Suprapubic skin (tissue), 4 donors: ENCODE results near the gene AMN. TPM values are rescaled to one million over a fixed set of nuclear protein-coding genes. Genes with fewer than 3 reads are reported as not detected.
"Not testable (repeated sequence)": the region's sequence is repeated elsewhere in the genome, so short reads cannot be mapped to it uniquely, and the experiment has no call there.

ENCODE experiments used
- DNase-seq, 2 donors: peaks; one replicate each; pipeline ENCODE4 v3.0.0-alpha.2; 2019; ENCODE audit warnings: low spot score in 2 of 2
- H3K27ac ChIP-seq: fragments of 200-600 bp; sonication (generic); one replicate; pipeline ENCODE4 v1.5.1; 2019
- H3K27me3 ChIP-seq: fragments of 200-600 bp; sonication (generic); one replicate; pipeline ENCODE4 v1.5.1; 2019
- H3K36me3 ChIP-seq: fragments of 200-600 bp; sonication (generic); one replicate; pipeline ENCODE4 v1.5.1; 2019
- H3K4me1 ChIP-seq: fragments of 200-600 bp; sonication (generic); one replicate; pipeline ENCODE4 v1.5.1; 2019
- H3K4me3 ChIP-seq: fragments of 200-600 bp; sonication (generic); one replicate; pipeline ENCODE4 v1.5.1; 2019; ENCODE audit warnings: mild to moderate bottlenecking
- H3K9me3 ChIP-seq: fragments of 200-600 bp; sonication (generic); one replicate; pipeline ENCODE4 v1.5.1; 2019
- EP300 ChIP-seq: sonication (generic); formaldehyde crosslinking; IDR thresholded peaks from one replicate; pipeline ENCODE4 v1.6.1; 2017; ENCODE audit warnings: antibody characterized with exemption
- POLR2A ChIP-seq, 2 donors: fragments of 450-650 bp; IDR thresholded peaks; one replicate each; pipeline ENCODE4 v1.6.1; 2017; ENCODE audit warnings: antibody characterized with exemption in 2 of 2, mild to moderate bottlenecking in 2 of 2, moderate library complexity in 2 of 2
- POLR2AphosphoS5 ChIP-seq, 3 donors: sonication (generic); formaldehyde crosslinking; IDR thresholded peaks; one replicate each; pipeline ENCODE4 v1.6.1; 2017; ENCODE audit warnings: antibody characterized with exemption in 3 of 3
- WGBS: methylation state at CpG from one replicate; pipeline ENCODE4 v1.1.5; 2018; 5-methylcytosine and 5-hydroxymethylcytosine counted together
- total RNA-seq, 4 donors: library from RNA; depleted of rRNA; stranded (reverse); fragments of >200 nt; gene quantifications; one replicate each; pipeline ENCODE4 v1.1.0, GENCODE V29; 2016
- TF ChIP-seq, protein P1 (sequence below), 2 donors: fragments of 200-600 bp in 1 of 2; fragments of 450-650 bp in 1 of 2; sonication (generic) in 1 of 2; IDR thresholded peaks; one replicate each; pipeline ENCODE4 v1.5.1; 2016 to 2019; ENCODE audit warnings: antibody characterized with exemption in 2 of 2, mild to moderate bottlenecking in 1 of 2, moderate library complexity in 1 of 2

Gene AMN
- total RNA-seq = 10 to 100 TPM; 10.6 to 11.8 (median 11.1) TPM

DNA sequence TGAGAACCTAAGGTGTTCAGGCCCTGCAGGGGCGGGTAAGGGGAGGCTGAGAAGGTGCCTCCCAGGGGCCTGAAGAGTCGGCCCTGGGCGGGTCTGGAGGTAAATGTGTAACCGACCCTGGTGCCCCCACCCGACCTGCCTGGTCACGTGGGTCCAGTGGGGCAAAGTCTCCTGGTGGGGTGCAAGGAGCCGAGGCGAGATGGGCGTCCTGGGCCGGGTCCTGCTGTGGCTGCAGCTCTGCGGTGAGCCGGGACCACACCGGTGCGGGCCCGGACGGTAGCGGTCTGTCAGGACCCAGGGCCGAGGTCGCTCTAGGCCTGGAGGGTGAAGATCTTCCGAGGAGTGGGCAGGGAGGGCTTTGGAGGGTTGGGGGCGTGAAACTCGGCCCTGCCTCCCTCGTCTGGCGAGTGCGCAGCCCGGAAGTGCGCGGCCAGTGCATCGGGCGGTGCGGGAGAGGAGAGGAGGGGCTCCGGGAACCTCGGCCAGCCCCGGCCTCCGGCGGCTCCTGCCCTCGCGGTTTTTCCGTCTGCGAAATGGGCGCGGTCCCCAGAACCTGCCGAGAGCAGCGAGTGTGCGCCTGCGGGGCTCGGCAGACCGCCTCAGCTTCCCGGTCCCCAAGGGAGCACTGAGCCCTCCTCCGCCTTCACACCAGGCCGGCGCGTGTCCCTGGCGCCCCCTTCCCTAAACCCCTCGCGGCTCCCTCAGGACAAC is at the start of gene AMN:
AMN (plus strand) TSS at position 174 of the 711 bp plus-strand sequence; CDS start at position 200, 26 bp downstream.
- peak within 1 kb of the TSS; percentile 31 for H3K4me3 ChIP-seq
- 32% methylated on average over 10 of the region's 56 CpGs for WGBS
- peaks cover 22% of the 10 kb centered on the region for H3K4me1 ChIP-seq
- H3K9me3 ChIP-seq = no peaks in the 10 kb centered on the region
- no peak for DNase-seq
- H3K27ac ChIP-seq = no peak within 1 kb of the TSS
- H3K36me3 ChIP-seq = no peaks in the 10 kb centered on the region
- H3K27me3 ChIP-seq = peaks cover 40% of the 10 kb centered on the region
- no peak for TF ChIP-seq EP300
- no peak for TF ChIP-seq POLR2AphosphoS5 (IDR thresholded peaks at IDR 0.05)

DNA sequence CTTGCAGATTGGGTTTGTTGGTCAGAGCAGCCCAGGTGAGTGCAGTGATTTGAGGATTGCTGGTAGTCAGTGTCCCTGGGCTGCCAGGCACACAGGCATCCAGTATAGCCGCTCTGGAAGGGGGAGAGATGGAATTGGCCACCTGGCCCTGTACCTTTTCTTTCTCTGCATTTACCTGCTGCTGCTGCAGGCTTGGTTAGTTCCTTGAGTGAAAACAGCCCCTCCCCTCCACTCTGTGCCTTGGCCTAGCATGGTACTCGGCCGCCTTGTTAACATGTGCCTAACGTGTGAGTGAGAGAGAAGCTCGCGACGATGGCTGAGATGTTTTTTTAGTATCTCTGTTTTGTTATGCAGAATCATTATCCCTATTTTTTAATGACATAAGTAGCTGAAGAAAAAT is 49.3 kb upstream of the AMN start:
- H3K27me3 ChIP-seq = no peaks in the 10 kb centered on the region
- DNase-seq = no peak
- no peak overlapping the region for H3K27ac ChIP-seq
- H3K9me3 ChIP-seq = no peaks in the 10 kb centered on the region
- 98% methylated on average over 7 of the region's 7 CpGs for WGBS
- H3K36me3 ChIP-seq = peaks cover 62% of the 10 kb centered on the region
- TF ChIP-seq POLR2A (IDR thresholded peaks at IDR 0.05) (no peak), POLR2AphosphoS5 (IDR thresholded peaks at IDR 0.05) (no peak), EP300 (no peak)
- TF ChIP-seq, protein P1, sequence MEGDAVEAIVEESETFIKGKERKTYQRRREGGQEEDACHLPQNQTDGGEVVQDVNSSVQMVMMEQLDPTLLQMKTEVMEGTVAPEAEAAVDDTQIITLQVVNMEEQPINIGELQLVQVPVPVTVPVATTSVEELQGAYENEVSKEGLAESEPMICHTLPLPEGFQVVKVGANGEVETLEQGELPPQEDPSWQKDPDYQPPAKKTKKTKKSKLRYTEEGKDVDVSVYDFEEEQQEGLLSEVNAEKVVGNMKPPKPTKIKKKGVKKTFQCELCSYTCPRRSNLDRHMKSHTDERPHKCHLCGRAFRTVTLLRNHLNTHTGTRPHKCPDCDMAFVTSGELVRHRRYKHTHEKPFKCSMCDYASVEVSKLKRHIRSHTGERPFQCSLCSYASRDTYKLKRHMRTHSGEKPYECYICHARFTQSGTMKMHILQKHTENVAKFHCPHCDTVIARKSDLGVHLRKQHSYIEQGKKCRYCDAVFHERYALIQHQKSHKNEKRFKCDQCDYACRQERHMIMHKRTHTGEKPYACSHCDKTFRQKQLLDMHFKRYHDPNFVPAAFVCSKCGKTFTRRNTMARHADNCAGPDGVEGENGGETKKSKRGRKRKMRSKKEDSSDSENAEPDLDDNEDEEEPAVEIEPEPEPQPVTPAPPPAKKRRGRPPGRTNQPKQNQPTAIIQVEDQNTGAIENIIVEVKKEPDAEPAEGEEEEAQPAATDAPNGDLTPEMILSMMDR (IDR thresholded peaks at IDR 0.05) = no peak
- H3K4me3 ChIP-seq = no peak overlapping the region
- H3K4me1 ChIP-seq = no peaks in the 10 kb centered on the region

DNA sequence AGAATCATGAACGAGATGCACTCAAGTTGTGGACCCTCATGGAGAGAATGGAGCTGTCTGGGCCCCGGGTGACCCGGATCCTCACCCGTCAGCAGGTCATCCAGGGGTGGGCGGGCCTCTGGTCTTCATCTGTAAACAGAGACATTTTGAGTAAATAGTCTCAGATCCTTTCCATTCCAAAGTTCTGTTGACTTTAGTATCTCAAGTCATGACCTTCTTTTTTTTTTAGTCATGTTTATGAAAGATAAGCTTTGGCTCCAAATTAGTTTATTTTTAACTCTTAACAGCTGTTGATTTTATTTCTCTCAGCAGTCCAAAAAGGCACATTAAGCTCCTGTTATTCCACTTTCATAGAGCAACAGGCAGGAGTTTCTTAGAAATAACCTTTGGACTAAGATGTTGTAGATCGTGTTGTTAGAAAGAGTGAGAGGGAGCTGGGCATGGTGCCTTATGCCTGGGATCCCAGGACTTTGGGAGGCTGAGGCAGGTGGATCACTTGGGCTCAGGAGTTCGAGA is 48.9 kb upstream of the AMN start:
- TF ChIP-seq POLR2AphosphoS5 (IDR thresholded peaks at IDR 0.05) (no peak), EP300 (no peak), POLR2A (IDR thresholded peaks at IDR 0.05) (no peak)
- TF ChIP-seq, protein P1 (IDR thresholded peaks at IDR 0.05) = no peak
- H3K9me3 ChIP-seq = no peaks in the 10 kb centered on the region
- WGBS = 87% methylated on average over 7 of the region's 7 CpGs
- no peak for DNase-seq
- peaks cover 62% of the 10 kb centered on the region for H3K36me3 ChIP-seq
- no peak overlapping the region for H3K4me3 ChIP-seq
- no peaks in the 10 kb centered on the region for H3K27me3 ChIP-seq
- H3K27ac ChIP-seq = no peak overlapping the region
- H3K4me1 ChIP-seq = no peaks in the 10 kb centered on the region

DNA sequence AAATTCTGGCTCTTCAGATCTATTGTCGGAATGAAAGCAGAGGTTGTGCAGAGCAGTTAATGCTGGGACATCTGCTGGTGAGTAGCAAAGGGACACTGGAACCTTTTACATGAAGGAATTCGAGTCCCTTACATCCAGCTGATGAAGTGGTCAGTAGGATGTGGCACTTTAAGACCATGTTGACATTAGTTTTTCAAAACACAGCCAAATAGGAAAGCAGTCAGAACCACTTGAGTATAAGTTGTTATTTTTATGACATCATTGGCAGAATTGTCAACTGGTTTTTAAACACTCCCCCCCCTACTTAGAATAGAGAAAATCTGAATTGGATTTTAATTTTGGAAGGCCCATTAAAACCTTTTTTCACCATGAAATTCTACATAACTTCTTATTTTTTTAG is 46.8 kb upstream of the AMN start:
- no peaks in the 10 kb centered on the region for H3K27me3 ChIP-seq
- no peaks in the 10 kb centered on the region for H3K4me1 ChIP-seq
- no peaks in the 10 kb centered on the region for H3K9me3 ChIP-seq
- 95% methylated on average over 2 of the region's 2 CpGs for WGBS
- no peak for DNase-seq
- no peak overlapping the region for H3K27ac ChIP-seq
- no peak overlapping the region for H3K4me3 ChIP-seq
- TF ChIP-seq EP300 = no peak
- TF ChIP-seq, protein P1 (IDR thresholded peaks at IDR 0.05) = no peak
- no peak for TF ChIP-seq POLR2AphosphoS5 (IDR thresholded peaks at IDR 0.05)
- no peak for TF ChIP-seq POLR2A (IDR thresholded peaks at IDR 0.05)
- peaks cover 56% of the 10 kb centered on the region for H3K36me3 ChIP-seq

DNA sequence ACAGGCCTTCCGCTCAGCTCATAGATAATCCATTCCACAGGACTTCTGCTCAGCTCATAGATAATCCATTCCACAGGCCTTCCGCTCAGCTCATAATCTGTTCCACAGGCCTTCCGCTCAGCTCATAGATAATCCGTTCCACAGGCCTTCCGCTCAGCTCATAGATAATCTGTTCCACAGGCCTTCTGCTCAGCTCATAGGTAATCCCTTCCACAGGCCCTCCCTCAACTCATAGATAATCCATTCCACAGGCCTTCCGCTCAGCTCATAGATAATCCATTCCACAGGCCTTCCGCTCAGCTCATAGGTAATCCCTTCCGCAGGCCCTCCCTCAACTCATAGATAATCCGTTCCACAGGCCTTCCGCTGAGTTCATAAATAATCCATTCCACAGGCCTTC is 45.0 kb upstream of the AMN start:
- DNase-seq, H3K27me3 ChIP-seq, H3K4me1 ChIP-seq, H3K4me3 ChIP-seq, H3K9me3 ChIP-seq, H3K27ac ChIP-seq: not testable (repeated sequence)
- H3K36me3 ChIP-seq = peaks cover 37% of the 10 kb centered on the region
- 98% methylated on average over 10 of the region's 10 CpGs for WGBS

DNA sequence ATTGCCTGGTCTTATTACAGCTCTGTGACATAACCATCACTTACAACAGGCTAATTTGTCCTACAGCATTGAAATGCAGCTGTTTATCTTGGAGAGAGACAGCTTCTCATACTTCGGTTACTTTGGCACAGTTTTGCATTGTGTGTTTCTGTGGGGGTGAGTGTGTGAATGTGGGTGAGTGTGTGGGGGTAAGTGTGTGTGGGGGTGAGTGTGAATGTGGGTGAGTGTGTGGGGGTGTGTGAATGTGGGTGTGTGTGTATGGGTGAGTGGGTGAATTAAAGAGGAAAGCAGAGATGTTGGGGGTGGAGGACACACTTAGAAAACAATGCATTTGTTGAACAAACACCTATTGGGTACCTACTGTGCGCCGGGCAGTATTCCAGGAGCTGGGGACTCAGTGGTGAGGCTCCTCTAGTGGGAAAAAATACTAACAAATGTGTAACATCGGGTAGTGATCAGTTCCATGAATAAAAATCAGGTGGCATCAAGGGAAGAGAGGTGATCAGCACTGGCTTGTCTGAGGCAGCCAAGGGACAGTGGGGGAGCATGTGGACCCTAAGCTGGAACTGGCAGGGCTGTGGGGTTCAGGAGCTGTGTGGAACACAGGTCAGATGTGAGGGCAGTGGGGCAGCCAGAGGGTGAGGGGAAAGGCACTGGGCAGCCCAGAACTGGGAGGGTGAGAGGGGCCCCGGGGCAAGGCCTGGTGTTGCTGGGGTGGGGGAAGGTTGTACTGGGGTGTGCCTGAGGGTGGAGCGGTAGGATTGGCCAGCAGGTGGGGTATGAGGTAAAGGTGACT is 44.1 kb upstream of the AMN start:
- WGBS = 90% methylated on average over 6 of the region's 6 CpGs
- H3K4me1 ChIP-seq = no peaks in the 10 kb centered on the region
- H3K27ac ChIP-seq = no peak overlapping the region
- H3K27me3 ChIP-seq = no peaks in the 10 kb centered on the region
- H3K4me3 ChIP-seq = no peak overlapping the region
- TF ChIP-seq POLR2AphosphoS5 (IDR thresholded peaks at IDR 0.05) (no peak), POLR2A (IDR thresholded peaks at IDR 0.05) (no peak), EP300 (no peak)
- TF ChIP-seq, protein P1 (IDR thresholded peaks at IDR 0.05) = no peak
- no peaks in the 10 kb centered on the region for H3K9me3 ChIP-seq
- no peak for DNase-seq
- H3K36me3 ChIP-seq = peaks cover 31% of the 10 kb centered on the region
